ENCODE measurements around the gene PSTPIP1. TPM values are rescaled to one million over a fixed set of nuclear protein-coding genes. Genes with fewer than 3 reads are reported as not detected.

PSTPIP1 gene
- total RNA-seq, 1 donor from 2014 or later = 12.4 TPM

GRCh38 chr15:77066971-77067690 lies 72.2 kb downstream of the PSTPIP1 start:
- Mint-ChIP-seq H3K4me3 (ENCODE audit: unreplicated experiment) (peak overlapping the region; percentile 2), H3K27me3 (ENCODE audit: unreplicated experiment) (peaks cover 7% of the 10 kb centered on the region), H3K36me3 (ENCODE audit: unreplicated experiment) (no peaks in the 10 kb centered on the region), H3K9me3 (ENCODE audit: unreplicated experiment) (no peaks in the 10 kb centered on the region), H3K27ac (ENCODE audit: unreplicated experiment) (no peak overlapping the region), H3K4me1 (ENCODE audit: low read depth, unreplicated experiment) (peaks cover 27% of the 10 kb centered on the region)
- no peak for TF ChIP-seq CTCF (IDR thresholded peaks at IDR 0.05; ENCODE audit: partially characterized antibody, unreplicated experiment)
- no peak for DNase-seq

- no peaks in the 10 kb centered on the region for H3K36me3 Mint-ChIP-seq (ENCODE audit: unreplicated experiment)
These were observed 72.9 kb downstream of the PSTPIP1 start for GRCh38 chr15:77067691-77068367.

GRCh38 chr15:77068633-77069032 lies 73.7 kb downstream of the PSTPIP1 start:
- Mint-ChIP-seq H3K4me3 (ENCODE audit: unreplicated experiment) (peak overlapping the region; percentile 39), H3K27me3 (ENCODE audit: unreplicated experiment) (peaks cover 7% of the 10 kb centered on the region), H3K27ac (ENCODE audit: unreplicated experiment) (no peak overlapping the region), H3K4me1 (ENCODE audit: low read depth, unreplicated experiment) (peaks cover 24% of the 10 kb centered on the region), H3K9me3 (ENCODE audit: unreplicated experiment) (no peaks in the 10 kb centered on the region), H3K36me3 (ENCODE audit: unreplicated experiment) (no peaks in the 10 kb centered on the region)
- TF ChIP-seq CTCF (IDR thresholded peaks at IDR 0.05; ENCODE audit: partially characterized antibody, unreplicated experiment) = no peak
- DNase-seq = no peak

More at GRCh38 chr15:77067691-77068367, 72.9 kb downstream of the PSTPIP1 start:
- no peak for DNase-seq
- H3K27me3 Mint-ChIP-seq (ENCODE audit: unreplicated experiment) = peaks cover 7% of the 10 kb centered on the region
- no peak overlapping the region for H3K27ac Mint-ChIP-seq (ENCODE audit: unreplicated experiment)
- TF ChIP-seq CTCF (IDR thresholded peaks at IDR 0.05; ENCODE audit: partially characterized antibody, unreplicated experiment) = no peak
- H3K9me3 Mint-ChIP-seq (ENCODE audit: unreplicated experiment) = no peaks in the 10 kb centered on the region
- H3K4me3 Mint-ChIP-seq (ENCODE audit: unreplicated experiment) = peak overlapping the region; percentile 33
- H3K4me1 Mint-ChIP-seq (ENCODE audit: low read depth, unreplicated experiment) = peaks cover 24% of the 10 kb centered on the region

- H3K4me3 Mint-ChIP-seq (ENCODE audit: unreplicated experiment) = peak overlapping the region; percentile 99
- H3K27me3 Mint-ChIP-seq (ENCODE audit: unreplicated experiment) = peaks cover 7% of the 10 kb centered on the region
- H3K4me1 Mint-ChIP-seq (ENCODE audit: low read depth, unreplicated experiment) = peaks cover 22% of the 10 kb centered on the region
- no peaks in the 10 kb centered on the region for H3K9me3 Mint-ChIP-seq (ENCODE audit: unreplicated experiment)
- no peaks in the 10 kb centered on the region for H3K36me3 Mint-ChIP-seq (ENCODE audit: unreplicated experiment)
- peak overlapping the region; percentile 90 for H3K27ac Mint-ChIP-seq (ENCODE audit: unreplicated experiment)
- no peak for DNase-seq
- TF ChIP-seq CTCF (IDR thresholded peaks at IDR 0.05; ENCODE audit: partially characterized antibody, unreplicated experiment) = no peak
These were observed 74.7 kb downstream of the PSTPIP1 start for GRCh38 chr15:77069521-77070121.

GRCh38 chr15:77070180-77070494 lies 75.2 kb downstream of the PSTPIP1 start:
- H3K27ac Mint-ChIP-seq (ENCODE audit: unreplicated experiment) = peak overlapping the region; percentile 90
- DNase-seq = no peak
- peaks cover 7% of the 10 kb centered on the region for H3K27me3 Mint-ChIP-seq (ENCODE audit: unreplicated experiment)
- peaks cover 19% of the 10 kb centered on the region for H3K4me1 Mint-ChIP-seq (ENCODE audit: low read depth, unreplicated experiment)
- H3K4me3 Mint-ChIP-seq (ENCODE audit: unreplicated experiment) = peak overlapping the region; percentile 99
- H3K36me3 Mint-ChIP-seq (ENCODE audit: unreplicated experiment) = no peaks in the 10 kb centered on the region
- H3K9me3 Mint-ChIP-seq (ENCODE audit: unreplicated experiment) = no peaks in the 10 kb centered on the region
- TF ChIP-seq CTCF (IDR thresholded peaks at IDR 0.05; ENCODE audit: partially characterized antibody, unreplicated experiment) = no peak
